GM19193 (cell line): ENCODE measurements around the gene SLC12A7.

Experiments used
- POLR2A ChIP-seq: IDR thresholded peaks from 4 replicates; pipeline ENCODE4 v1.6.1; 2011; ENCODE audit not compliant: insufficient read depth, insufficient read length; ENCODE audit errors: extremely low read depth

The SLC12A7 gene

GRCh38 chr5:1101961-1102713 lies 9.7 kb downstream of the SLC12A7 start:
- TF ChIP-seq POLR2A: no peak

- no peak for TF ChIP-seq POLR2A
Measured at GRCh38 chr5:1100664-1101574, 10.9 kb downstream of the SLC12A7 start.

GRCh38 chr5:1099926-1100663 lies 11.8 kb downstream of the SLC12A7 start:
- no peak for TF ChIP-seq POLR2A

- TF ChIP-seq POLR2A: no peak
Measured at GRCh38 chr5:1098986-1099597, 12.8 kb downstream of the SLC12A7 start.

GRCh38 chr5:1097381-1097987 lies 14.4 kb downstream of the SLC12A7 start:
- TF ChIP-seq POLR2A: no peak

- no peak for TF ChIP-seq POLR2A
Measured at GRCh38 chr5:1096838-1097237, 15.0 kb downstream of the SLC12A7 start.

- no peak for TF ChIP-seq POLR2A
Measured at GRCh38 chr5:1095990-1096363, 15.9 kb downstream of the SLC12A7 start.

GRCh38 chr5:1095302-1095989 lies 16.4 kb downstream of the SLC12A7 start:
- TF ChIP-seq POLR2A: no peak

- TF ChIP-seq POLR2A: no peak
Measured at GRCh38 chr5:1094670-1095190, 17.1 kb downstream of the SLC12A7 start.

- TF ChIP-seq POLR2A: no peak
Measured at GRCh38 chr5:1093361-1093760, 18.5 kb downstream of the SLC12A7 start.

- no peak for TF ChIP-seq POLR2A
Measured at GRCh38 chr5:1092122-1092521, 19.7 kb downstream of the SLC12A7 start.

- no peak for TF ChIP-seq POLR2A
Measured at GRCh38 chr5:1091632-1092031, 20.2 kb downstream of the SLC12A7 start.

- TF ChIP-seq POLR2A: no peak
Measured at GRCh38 chr5:1090538-1090937, 21.3 kb downstream of the SLC12A7 start.
